Breast epithelium (tissue), 3 donors: ENCODE data around the gene TESMIN.

ENCODE experiments used
- POLR2A ChIP-seq: fragments of 450-650 bp; IDR thresholded peaks from one replicate; pipeline ENCODE4 v1.6.1; 2016; ENCODE audit warnings: antibody characterized with exemption, mild to moderate bottlenecking, moderate library complexity
- POLR2AphosphoS5 ChIP-seq, 3 donors: sonication (generic); formaldehyde crosslinking; IDR thresholded peaks; one replicate each; pipeline ENCODE4 v1.6.1; 2017; ENCODE audit warnings: antibody characterized with exemption in 3 of 3

DNA sequence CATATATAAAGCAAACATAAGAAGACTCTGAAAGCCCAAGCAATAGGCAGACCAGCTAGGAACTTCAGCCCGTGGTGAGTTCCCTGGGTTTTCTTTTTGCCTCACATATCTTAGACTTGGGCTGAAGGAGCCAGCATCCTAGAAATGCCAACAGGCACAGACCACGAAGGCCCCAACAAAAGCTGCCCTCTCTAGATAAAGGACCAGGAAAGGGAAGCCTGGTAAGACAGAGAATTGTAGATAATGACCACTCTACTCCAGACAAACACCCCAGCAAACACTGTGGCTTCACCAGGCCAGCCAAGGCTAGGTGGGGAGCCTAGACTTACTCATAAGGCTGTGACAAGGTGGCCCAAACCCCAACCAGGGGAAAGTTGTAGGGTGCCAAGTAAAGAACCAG, 55.8 kb downstream of the TESMIN start:
- TF ChIP-seq POLR2A (no peak), POLR2AphosphoS5 (IDR thresholded peaks at IDR 0.05) (no peak)
